Adrenal gland (tissue), 12 donors: Measurements from ENCODE around the gene ERBB4. TPM values are rescaled to one million over a fixed set of nuclear protein-coding genes. Genes with fewer than 3 reads are reported as not detected.

ENCODE experiments used
- DNase-seq, 7 donors: peaks; one replicate each; pipeline ENCODE4 v3.0.0-alpha.2; 2019 to 2020
- H3K27ac ChIP-seq, 5 donors: fragments of 200-600 bp; sonication (generic) in 4 of 5; 1 replicate in 3 of 5; 2 replicates in 2 of 5; pipeline versions ENCODE4 v1.5.1 to v1.8.0; 2016 to 2020; ENCODE audit warnings: mild to moderate bottlenecking in 1 of 5
- H3K27me3 ChIP-seq: fragments of 200-600 bp; 2 replicates; pipeline ENCODE4 v1.8.0; 2021
- H3K36me3 ChIP-seq, 2 donors: fragments of 200-600 bp; replicated peaks in 1 of 2; 1 replicate in 1 of 2; 2 replicates in 1 of 2; pipeline versions ENCODE4 v1.5.1 to v1.8.0; 2018 to 2022
- H3K4me1 ChIP-seq, 2 donors: fragments of 200-600 bp; replicated peaks in 1 of 2; 1 replicate in 1 of 2; 2 replicates in 1 of 2; pipeline versions ENCODE4 v1.5.1 to v1.8.0; 2018 to 2021
- H3K4me3 ChIP-seq, 4 donors: fragments of 200-600 bp; sonication (generic) in 3 of 4; one replicate each; pipeline ENCODE4 v1.5.1; 2016 to 2018
- H3K9me3 ChIP-seq, 3 donors: fragments of 200-600 bp; sonication (generic) in 1 of 3; replicated peaks in 1 of 3; 1 replicate in 2 of 3; 2 replicates in 1 of 3; pipeline versions ENCODE4 v1.5.1 to v1.8.0; 2016 to 2021
- CTCF ChIP-seq, 6 experiments: fragments of 450-650 bp in 4 of 6; fragments of 200-600 bp in 2 of 6; sonication (generic) in 1 of 6; IDR thresholded peaks; 1 replicate in 5 of 6; 2 replicates in 1 of 6; pipeline versions ENCODE4 v1.5.1 to v1.8.0; 2016 to 2021; ENCODE audit warnings: antibody characterized with exemption in 6 of 6, mild to moderate bottlenecking in 2 of 6, moderate library complexity in 1 of 6
- POLR2A ChIP-seq, 2 donors: fragments of 450-650 bp; IDR thresholded peaks; one replicate each; pipeline ENCODE4 v1.6.1; 2017; ENCODE audit warnings: antibody characterized with exemption in 2 of 2, mild to moderate bottlenecking in 2 of 2, moderate library complexity in 1 of 2
- WGBS, 4 donors: extraction: QIAGEN DNeasy Blood & Tissue Kit in 2 of 4; methylation state at CpG; one replicate each; pipeline versions ENCODE4 v1.1.5 to v1.1.7; 2013 to 2017; 5-methylcytosine and 5-hydroxymethylcytosine counted together
- intact Hi-C, 2 donors: fragments of 100-400 bp; cut with DNase I; formaldehyde crosslinking; loops; one replicate each; pipeline versions ENCODE4 v1.14.1 to v1.15.0; 2022 to 2023
- polyA plus RNA-seq, 3 donors: library from polyadenylated mRNA; stranded (reverse); fragments of 200-250 nt in 2 of 3; fragments of 350-450 nt in 1 of 3; fragmentation: Illumina TruSeq in 1 of 3; extraction: RNeasy Lipid Tissue Mini Kit (QIAGEN cat#74804) in 1 of 3; gene quantifications; one replicate each; pipeline ENCODE4 v1.2.3, GENCODE V29; 2013 to 2014
- total RNA-seq, 9 donors: library from RNA; depleted of rRNA in 4 of 9; stranded (reverse); fragments of >200 nt in 4 of 9; fragments of 120-200 nt in 1 of 9; fragmentation: NEBNext Ultra II Directional in 1 of 9; extraction: Animal tissue kit (Norgen Biotek cat#: 25700) in 1 of 9; gene quantifications; one replicate each; pipeline versions ENCODE4 v1.1.0 to v1.2.4, GENCODE V29; 2013 to 2023
- donor health status: healthy with polysubstance abuse.
- donor health status: Bipolar disorder and iron deficiency.
- donor health status: DM: yes; HTN: yes; CAD: no.
- donor health status: DM: no; HTN: no; CAD: no.
- donor health status: DM: no; HTN: no; CAD: no.
- donor health status: DM: yes; HTN: yes; CAD: no.

ERBB4 gene
- total and polyA plus RNA-seq, 12 donors = 0.06 to 2.9 (median 0.49) TPM

- Histone ChIP-seq H3K36me3 (no peaks in the 10 kb centered on the region), H3K27me3 (no peaks in the 10 kb centered on the region), H3K9me3 (no peaks in the 10 kb centered on the region), H3K4me1 (no peaks in the 10 kb centered on the region), H3K4me3 (no peak overlapping the region), H3K27ac (no peak overlapping the region)
- WGBS, 4 donors = 42 to 58% (median 52%) methylated on average over 1 of the region's 1 CpG
- intact Hi-C loops = loop anchor here in 1 of 2 donors (5.0 kb wide), 1 partner anchor 402 kb away; no protein-coding TSS in a partner anchor
- DNase-seq = no peak
- TF ChIP-seq CTCF (IDR thresholded peaks at IDR 0.05) (no peak), POLR2A (IDR thresholded peaks at IDR 0.05) (no peak)
Observed at GRCh38 chr2:212024040-212024439, 514.6 kb downstream of the ERBB4 start.

- WGBS, 4 donors = 52 to 61% (median 57%) methylated on average over 1 of the region's 1 CpG
- H3K27ac ChIP-seq = no peak overlapping the region
- H3K4me1 ChIP-seq = no peaks in the 10 kb centered on the region
- intact Hi-C loops = loop anchor here in 1 of 2 donors (5.0 kb wide), 1 partner anchor 401 kb away; no protein-coding TSS in a partner anchor
- TF ChIP-seq CTCF (IDR thresholded peaks at IDR 0.05) = no peak
- no peak for TF ChIP-seq POLR2A (IDR thresholded peaks at IDR 0.05)
- no peaks in the 10 kb centered on the region for H3K36me3 ChIP-seq
- H3K4me3 ChIP-seq = no peak overlapping the region
- no peak for DNase-seq
- H3K27me3 ChIP-seq = no peaks in the 10 kb centered on the region
- H3K9me3 ChIP-seq = no peaks in the 10 kb centered on the region
Observed at GRCh38 chr2:212022966-212023365, 515.6 kb downstream of the ERBB4 start.

- intact Hi-C loops = loop anchor here in 1 of 2 donors (5.0 kb wide), 1 partner anchor 400 kb away; no protein-coding TSS in a partner anchor
- Histone ChIP-seq H3K4me1 (no peaks in the 10 kb centered on the region), H3K27ac (no peak overlapping the region), H3K36me3 (no peaks in the 10 kb centered on the region), H3K27me3 (no peaks in the 10 kb centered on the region), H3K4me3 (no peak overlapping the region), H3K9me3 (no peaks in the 10 kb centered on the region)
- TF ChIP-seq POLR2A (IDR thresholded peaks at IDR 0.05) (no peak), CTCF (IDR thresholded peaks at IDR 0.05) (no peak)
- DNase-seq = no peak
- 79 to 97% (median 90%) methylated on average over 2 of the region's 2 CpGs for WGBS, 4 donors
Observed at GRCh38 chr2:212021947-212022346, 516.7 kb downstream of the ERBB4 start.

- no peak overlapping the region for H3K27ac ChIP-seq
- DNase-seq = no peak
- no peaks in the 10 kb centered on the region for H3K9me3 ChIP-seq
- TF ChIP-seq POLR2A (IDR thresholded peaks at IDR 0.05) (no peak), CTCF (IDR thresholded peaks at IDR 0.05) (no peak)
- H3K4me1 ChIP-seq = no peaks in the 10 kb centered on the region
- H3K36me3 ChIP-seq = no peaks in the 10 kb centered on the region
- H3K27me3 ChIP-seq = no peaks in the 10 kb centered on the region
- H3K4me3 ChIP-seq = no peak overlapping the region
- intact Hi-C loops = no loop called here
Observed at GRCh38 chr2:212015588-212015987, 523.0 kb downstream of the ERBB4 start.
